Nephron (organoid): Measurements from ENCODE around the gene MARS1.
A peak's percentile ranks its signal among the peaks of the same experiment; 100 is the strongest.

Experiments used
- H3K27ac Mint-ChIP-seq, 3 experiments: 2 replicates each; pipeline ENCODE4 v1.8.0; 2020; ENCODE audit warnings: mixed read lengths in 3 of 3, mild to moderate bottlenecking in 2 of 3, moderate library complexity in 1 of 3
- H3K27me3 Mint-ChIP-seq: 2 replicates; pipeline ENCODE4 v1.8.0; 2021; ENCODE audit warnings: low read depth, mild to moderate bottlenecking, moderate library complexity, mixed read lengths
- H3K36me3 Mint-ChIP-seq: 2 replicates; pipeline ENCODE4 v1.8.0; 2020; ENCODE audit warnings: low read depth, mixed read lengths
- H3K4me1 Mint-ChIP-seq: 2 replicates; pipeline ENCODE4 v1.8.0; 2020; ENCODE audit warnings: mixed read lengths
- H3K4me3 Mint-ChIP-seq, 3 experiments: 2 replicates each; pipeline ENCODE4 v1.8.0; 2020; ENCODE audit warnings: mild to moderate bottlenecking in 3 of 3, mixed read lengths in 3 of 3, moderate library complexity in 2 of 3
- H3K9me3 Mint-ChIP-seq: 2 replicates; pipeline ENCODE4 v1.8.0; 2020; ENCODE audit warnings: mixed read lengths
- TF ChIP-seq, protein P1 (sequence below), 3 experiments: fragments of 200-600 bp; sonication (generic); IDR thresholded peaks; one replicate each; pipeline ENCODE4 v1.5.0; 2021; ENCODE audit warnings: antibody characterized with exemption in 3 of 3; ENCODE audit not compliant: unreplicated experiment in 3 of 3

The MARS1 gene

DNA sequence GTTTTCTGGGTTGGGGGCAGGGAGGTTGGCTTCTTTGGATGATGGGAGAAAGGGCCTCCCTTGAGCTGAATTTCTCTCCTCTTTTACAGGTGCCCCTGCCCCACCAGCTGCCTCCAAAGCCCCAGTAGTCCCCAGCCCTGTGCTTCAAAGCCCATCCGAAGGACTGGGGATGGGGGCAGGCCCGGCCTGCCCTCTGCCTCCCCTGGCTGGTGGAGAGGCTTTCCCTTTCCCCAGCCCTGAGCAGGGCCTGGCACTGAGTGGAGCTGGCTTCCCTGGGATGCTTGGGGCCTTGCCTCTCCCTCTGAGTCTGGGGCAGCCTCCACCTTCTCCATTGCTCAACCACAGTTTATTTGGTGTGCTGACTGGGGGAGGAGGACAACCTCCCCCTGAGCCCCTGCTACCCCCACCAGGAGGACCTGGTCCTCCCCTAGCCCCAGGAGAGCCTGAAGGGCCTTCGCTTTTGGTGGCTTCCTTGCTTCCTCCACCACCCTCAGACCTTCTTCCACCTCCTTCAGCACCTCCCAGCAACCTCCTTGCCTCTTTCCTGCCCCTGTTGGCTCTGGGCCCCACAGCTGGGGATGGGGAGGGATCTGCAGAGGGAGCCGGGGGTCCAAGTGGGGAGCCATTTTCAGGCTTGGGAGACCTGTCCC is 38.7 kb downstream of the MARS1 start:
- no peaks in the 10 kb centered on the region for H3K27me3 Mint-ChIP-seq
- H3K27ac Mint-ChIP-seq = no peak overlapping the region
- no peaks in the 10 kb centered on the region for H3K9me3 Mint-ChIP-seq
- peaks cover 23% of the 10 kb centered on the region for H3K4me1 Mint-ChIP-seq
- H3K36me3 Mint-ChIP-seq = peaks cover 39% of the 10 kb centered on the region
- TF ChIP-seq, protein P1, sequence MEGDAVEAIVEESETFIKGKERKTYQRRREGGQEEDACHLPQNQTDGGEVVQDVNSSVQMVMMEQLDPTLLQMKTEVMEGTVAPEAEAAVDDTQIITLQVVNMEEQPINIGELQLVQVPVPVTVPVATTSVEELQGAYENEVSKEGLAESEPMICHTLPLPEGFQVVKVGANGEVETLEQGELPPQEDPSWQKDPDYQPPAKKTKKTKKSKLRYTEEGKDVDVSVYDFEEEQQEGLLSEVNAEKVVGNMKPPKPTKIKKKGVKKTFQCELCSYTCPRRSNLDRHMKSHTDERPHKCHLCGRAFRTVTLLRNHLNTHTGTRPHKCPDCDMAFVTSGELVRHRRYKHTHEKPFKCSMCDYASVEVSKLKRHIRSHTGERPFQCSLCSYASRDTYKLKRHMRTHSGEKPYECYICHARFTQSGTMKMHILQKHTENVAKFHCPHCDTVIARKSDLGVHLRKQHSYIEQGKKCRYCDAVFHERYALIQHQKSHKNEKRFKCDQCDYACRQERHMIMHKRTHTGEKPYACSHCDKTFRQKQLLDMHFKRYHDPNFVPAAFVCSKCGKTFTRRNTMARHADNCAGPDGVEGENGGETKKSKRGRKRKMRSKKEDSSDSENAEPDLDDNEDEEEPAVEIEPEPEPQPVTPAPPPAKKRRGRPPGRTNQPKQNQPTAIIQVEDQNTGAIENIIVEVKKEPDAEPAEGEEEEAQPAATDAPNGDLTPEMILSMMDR (IDR thresholded peaks at IDR 0.05; ENCODE audit: unreplicated experiment in 3 of 3) = no peak
- H3K4me3 Mint-ChIP-seq = peak overlapping the region in 2 of 3 experiments; percentile 17 to 23

DNA sequence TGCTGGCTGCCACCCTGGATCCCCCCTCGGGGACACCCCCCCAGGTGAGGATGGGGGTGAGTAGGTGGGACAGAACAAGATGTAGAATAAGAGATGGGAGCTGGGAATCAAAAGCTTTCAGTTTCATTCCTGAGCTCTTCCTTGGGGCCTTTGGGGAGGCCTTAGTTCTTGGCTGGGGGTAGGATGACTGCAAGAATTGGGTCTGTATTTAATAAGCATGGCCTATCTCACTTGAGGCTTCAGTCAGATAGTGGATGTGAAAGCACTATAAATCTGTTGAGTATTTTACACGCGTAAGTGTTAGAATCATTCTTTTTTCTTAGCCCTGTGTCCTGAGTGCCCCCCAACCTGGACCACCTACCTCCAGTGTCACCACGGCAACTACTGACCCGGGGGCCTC is 39.3 kb downstream of the MARS1 start:
- no peaks in the 10 kb centered on the region for H3K9me3 Mint-ChIP-seq
- H3K4me1 Mint-ChIP-seq = peaks cover 18% of the 10 kb centered on the region
- H3K27me3 Mint-ChIP-seq = no peaks in the 10 kb centered on the region
- H3K27ac Mint-ChIP-seq = peak overlapping the region in 1 of 3 experiments; percentile 24
- H3K4me3 Mint-ChIP-seq = peak overlapping the region; percentile 13 to 40 (median 35)
- peaks cover 45% of the 10 kb centered on the region for H3K36me3 Mint-ChIP-seq
- TF ChIP-seq, protein P1 (IDR thresholded peaks at IDR 0.05; ENCODE audit: unreplicated experiment in 3 of 3) = no peak

DNA sequence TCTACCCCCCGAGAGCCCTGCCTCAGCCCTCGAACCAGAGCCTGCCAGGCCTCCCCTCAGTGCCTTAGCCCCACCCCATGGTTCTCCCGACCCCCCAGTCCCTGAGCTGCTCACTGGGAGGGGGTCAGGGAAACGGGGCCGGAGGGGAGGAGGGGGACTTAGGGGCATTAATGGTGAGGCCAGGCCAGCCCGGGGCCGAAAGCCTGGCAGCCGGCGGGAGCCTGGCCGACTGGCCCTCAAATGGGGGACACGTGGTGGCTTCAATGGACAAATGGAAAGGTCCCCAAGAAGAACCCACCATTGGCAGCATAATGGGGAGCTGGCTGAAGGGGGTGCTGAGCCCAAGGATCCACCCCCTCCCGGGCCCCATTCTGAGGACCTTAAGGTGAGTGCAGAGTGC is 40.3 kb downstream of the MARS1 start:
- H3K4me1 Mint-ChIP-seq = peaks cover 15% of the 10 kb centered on the region
- H3K4me3 Mint-ChIP-seq = no peak overlapping the region
- H3K36me3 Mint-ChIP-seq = peaks cover 55% of the 10 kb centered on the region
- H3K27ac Mint-ChIP-seq = no peak overlapping the region
- TF ChIP-seq, protein P1 (IDR thresholded peaks at IDR 0.05; ENCODE audit: unreplicated experiment in 3 of 3) = no peak
- H3K27me3 Mint-ChIP-seq = no peaks in the 10 kb centered on the region
- no peaks in the 10 kb centered on the region for H3K9me3 Mint-ChIP-seq

DNA sequence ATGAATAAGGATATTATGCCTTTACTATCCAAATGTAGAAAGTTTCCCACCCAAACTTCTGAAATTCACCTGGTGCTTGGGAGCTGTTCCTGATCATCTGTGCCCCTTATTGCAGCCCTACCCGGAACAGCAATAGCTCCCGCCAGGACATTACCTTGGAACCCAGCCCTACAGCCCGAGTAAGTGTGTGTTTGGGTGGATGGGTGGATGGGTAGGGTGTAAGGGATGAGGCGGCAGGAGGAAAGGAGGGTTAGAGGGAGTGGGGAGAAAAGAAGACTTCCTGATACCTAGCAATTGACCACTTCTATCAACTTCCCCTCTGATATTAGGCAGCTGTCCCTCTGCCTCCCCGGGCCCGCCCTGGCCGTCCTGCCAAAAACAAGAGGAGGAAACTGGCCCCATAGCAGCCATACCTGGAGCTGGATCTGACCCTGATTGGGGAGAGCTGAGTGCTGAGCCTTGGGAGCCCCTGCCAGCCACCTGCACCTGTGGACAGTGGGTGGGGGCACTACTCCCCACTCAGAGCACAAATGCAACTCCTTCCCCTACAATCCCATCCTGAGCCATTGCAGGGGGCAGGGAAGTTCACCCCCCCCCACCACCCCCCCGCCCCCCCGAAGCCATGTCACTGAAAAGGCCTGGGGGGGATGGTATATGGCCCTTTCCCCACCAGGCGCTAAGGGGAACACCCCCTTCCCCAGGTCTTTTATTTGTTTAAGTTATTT is 41.1 kb downstream of the MARS1 start:
- peaks cover 7% of the 10 kb centered on the region for H3K4me1 Mint-ChIP-seq
- TF ChIP-seq, protein P1 (IDR thresholded peaks at IDR 0.05; ENCODE audit: unreplicated experiment in 3 of 3) = no peak
- H3K9me3 Mint-ChIP-seq = no peaks in the 10 kb centered on the region
- H3K27ac Mint-ChIP-seq = peak overlapping the region in 1 of 3 experiments; percentile 15
- H3K27me3 Mint-ChIP-seq = no peaks in the 10 kb centered on the region
- H3K36me3 Mint-ChIP-seq = peaks cover 63% of the 10 kb centered on the region
- peak overlapping the region in 1 of 3 experiments; percentile 25 for H3K4me3 Mint-ChIP-seq

DNA sequence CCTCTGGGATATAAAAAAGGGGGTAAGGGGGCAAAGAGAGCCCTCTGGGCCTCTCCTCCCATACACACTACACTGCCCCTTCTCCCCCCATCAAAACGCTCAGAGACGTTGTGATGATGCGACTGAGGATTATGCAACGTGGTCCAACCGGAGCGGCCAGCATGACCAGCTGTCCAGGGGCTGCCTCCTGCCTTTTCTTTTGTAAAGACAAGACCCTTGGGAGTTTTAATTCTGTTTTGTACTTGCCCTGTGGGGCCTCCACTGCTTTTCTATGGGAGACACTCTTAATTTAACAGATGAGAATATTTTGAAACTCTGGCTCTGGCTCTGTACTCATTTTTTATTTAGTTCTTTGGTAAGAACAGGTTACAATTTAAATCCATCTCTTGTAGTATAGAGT is 42.0 kb downstream of the MARS1 start:
- no peaks in the 10 kb centered on the region for H3K27me3 Mint-ChIP-seq
- H3K36me3 Mint-ChIP-seq = peaks cover 64% of the 10 kb centered on the region
- TF ChIP-seq, protein P1 (IDR thresholded peaks at IDR 0.05; ENCODE audit: unreplicated experiment in 3 of 3) = no peak
- H3K4me3 Mint-ChIP-seq = no peak overlapping the region
- H3K9me3 Mint-ChIP-seq = no peaks in the 10 kb centered on the region
- H3K4me1 Mint-ChIP-seq = no peaks in the 10 kb centered on the region
- H3K27ac Mint-ChIP-seq = peak overlapping the region in 2 of 3 experiments; percentile 13 to 15
